DOHH2 (cell line): Measurements from ENCODE around the gene NALF2.

Experiments
- EZH2phosphoT487 ChIP-seq: fragments of 200-600 bp; sonication (generic); IDR thresholded peaks from 2 replicates; pipeline ENCODE4 v1.6.1; 2017; ENCODE audit warnings: borderline replicate concordance, mild to moderate bottlenecking, antibody characterized with exemption, low read length, moderate library complexity, mixed read lengths
- TF ChIP-seq, protein P1 (sequence below): fragments of 200-600 bp; sonication (generic); IDR thresholded peaks from one replicate; pipeline ENCODE4 v1.5.1; 2014; ENCODE audit warnings: antibody characterized with exemption, mild to moderate bottlenecking, low read depth, low read length; ENCODE audit not compliant: poor library complexity, severe bottlenecking

DNA sequence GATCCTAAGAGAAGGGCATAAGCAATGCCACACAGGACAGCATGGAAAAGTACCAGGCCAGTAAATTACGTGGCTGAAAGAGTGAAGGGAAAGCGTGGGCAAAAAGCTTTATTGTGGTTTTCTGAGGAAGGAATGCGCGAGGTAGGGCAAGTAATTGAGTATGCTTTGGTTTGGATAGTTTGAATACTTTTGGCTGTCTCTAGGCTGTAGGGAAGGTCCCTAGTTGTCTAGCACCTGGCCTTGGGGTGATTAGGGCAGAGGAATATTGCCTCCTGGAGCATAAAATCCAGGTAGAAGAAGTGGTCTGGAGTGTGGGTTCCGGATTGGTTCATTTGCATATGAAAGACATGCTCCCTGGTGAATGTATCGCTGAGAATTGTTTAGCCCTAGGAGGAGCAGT, 46.4 kb upstream of the NALF2 start:
- TF ChIP-seq EZH2phosphoT487: no peak
- TF ChIP-seq, protein P1, sequence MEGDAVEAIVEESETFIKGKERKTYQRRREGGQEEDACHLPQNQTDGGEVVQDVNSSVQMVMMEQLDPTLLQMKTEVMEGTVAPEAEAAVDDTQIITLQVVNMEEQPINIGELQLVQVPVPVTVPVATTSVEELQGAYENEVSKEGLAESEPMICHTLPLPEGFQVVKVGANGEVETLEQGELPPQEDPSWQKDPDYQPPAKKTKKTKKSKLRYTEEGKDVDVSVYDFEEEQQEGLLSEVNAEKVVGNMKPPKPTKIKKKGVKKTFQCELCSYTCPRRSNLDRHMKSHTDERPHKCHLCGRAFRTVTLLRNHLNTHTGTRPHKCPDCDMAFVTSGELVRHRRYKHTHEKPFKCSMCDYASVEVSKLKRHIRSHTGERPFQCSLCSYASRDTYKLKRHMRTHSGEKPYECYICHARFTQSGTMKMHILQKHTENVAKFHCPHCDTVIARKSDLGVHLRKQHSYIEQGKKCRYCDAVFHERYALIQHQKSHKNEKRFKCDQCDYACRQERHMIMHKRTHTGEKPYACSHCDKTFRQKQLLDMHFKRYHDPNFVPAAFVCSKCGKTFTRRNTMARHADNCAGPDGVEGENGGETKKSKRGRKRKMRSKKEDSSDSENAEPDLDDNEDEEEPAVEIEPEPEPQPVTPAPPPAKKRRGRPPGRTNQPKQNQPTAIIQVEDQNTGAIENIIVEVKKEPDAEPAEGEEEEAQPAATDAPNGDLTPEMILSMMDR: no peak
